Measurements from ENCODE around the gene OAS1. TPM values are rescaled to one million over a fixed set of nuclear protein-coding genes. Genes with fewer than 3 reads are reported as not detected.

The OAS1 gene
- total RNA-seq, 4 donors from 2014 or later = 22.8 to 111 (median 29.1) TPM

DNA sequence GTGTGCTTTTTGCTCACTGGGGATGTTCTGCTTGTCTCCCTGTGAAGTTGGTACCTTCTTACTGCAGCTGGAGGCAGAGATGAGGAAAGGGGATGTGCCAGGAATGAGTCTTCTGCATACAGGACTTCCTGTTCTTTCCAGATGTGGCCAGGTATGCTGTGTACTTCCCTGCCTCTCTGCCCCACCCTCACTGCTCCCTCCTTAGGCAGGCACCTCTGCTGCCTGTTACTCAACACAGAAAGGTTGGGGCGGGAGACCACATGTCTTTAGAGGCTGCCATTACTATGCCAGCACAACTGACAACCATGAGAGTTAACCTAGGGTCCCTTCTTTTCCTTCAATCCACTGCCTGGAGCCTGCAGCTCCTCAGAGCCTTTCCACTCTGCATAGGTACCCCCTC is 29.5 kb downstream of the OAS1 start:
- ATAC-seq (ENCODE audit: low FRiP score) (no peak), DNase-seq (ENCODE audit: low spot score) (no peak)
- TF ChIP-seq, protein P1, sequence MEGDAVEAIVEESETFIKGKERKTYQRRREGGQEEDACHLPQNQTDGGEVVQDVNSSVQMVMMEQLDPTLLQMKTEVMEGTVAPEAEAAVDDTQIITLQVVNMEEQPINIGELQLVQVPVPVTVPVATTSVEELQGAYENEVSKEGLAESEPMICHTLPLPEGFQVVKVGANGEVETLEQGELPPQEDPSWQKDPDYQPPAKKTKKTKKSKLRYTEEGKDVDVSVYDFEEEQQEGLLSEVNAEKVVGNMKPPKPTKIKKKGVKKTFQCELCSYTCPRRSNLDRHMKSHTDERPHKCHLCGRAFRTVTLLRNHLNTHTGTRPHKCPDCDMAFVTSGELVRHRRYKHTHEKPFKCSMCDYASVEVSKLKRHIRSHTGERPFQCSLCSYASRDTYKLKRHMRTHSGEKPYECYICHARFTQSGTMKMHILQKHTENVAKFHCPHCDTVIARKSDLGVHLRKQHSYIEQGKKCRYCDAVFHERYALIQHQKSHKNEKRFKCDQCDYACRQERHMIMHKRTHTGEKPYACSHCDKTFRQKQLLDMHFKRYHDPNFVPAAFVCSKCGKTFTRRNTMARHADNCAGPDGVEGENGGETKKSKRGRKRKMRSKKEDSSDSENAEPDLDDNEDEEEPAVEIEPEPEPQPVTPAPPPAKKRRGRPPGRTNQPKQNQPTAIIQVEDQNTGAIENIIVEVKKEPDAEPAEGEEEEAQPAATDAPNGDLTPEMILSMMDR (IDR thresholded peaks at IDR 0.05) = no peak

DNA sequence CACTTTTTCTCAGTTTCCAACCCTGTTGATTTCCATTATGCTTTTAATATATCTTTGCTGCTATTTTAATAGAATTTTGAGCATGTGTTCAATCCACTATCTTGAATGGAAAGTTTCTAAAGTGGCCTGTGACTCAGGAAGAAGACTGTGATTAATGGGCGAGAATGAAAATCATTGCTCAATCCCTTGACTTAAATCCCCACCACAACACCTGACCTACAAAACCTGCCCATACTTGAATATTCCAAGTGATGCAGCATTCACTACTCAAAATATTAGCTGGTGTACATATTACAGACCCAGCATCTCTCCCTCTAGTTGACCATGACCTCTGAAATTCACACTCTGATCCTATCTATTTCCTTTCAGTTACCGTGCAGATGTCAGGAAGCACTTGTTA is 30.2 kb downstream of the OAS1 start:
- no peak for DNase-seq (ENCODE audit: low spot score)
- ATAC-seq (ENCODE audit: low FRiP score) = no peak
- TF ChIP-seq, protein P1 (IDR thresholded peaks at IDR 0.05) = no peak

DNA sequence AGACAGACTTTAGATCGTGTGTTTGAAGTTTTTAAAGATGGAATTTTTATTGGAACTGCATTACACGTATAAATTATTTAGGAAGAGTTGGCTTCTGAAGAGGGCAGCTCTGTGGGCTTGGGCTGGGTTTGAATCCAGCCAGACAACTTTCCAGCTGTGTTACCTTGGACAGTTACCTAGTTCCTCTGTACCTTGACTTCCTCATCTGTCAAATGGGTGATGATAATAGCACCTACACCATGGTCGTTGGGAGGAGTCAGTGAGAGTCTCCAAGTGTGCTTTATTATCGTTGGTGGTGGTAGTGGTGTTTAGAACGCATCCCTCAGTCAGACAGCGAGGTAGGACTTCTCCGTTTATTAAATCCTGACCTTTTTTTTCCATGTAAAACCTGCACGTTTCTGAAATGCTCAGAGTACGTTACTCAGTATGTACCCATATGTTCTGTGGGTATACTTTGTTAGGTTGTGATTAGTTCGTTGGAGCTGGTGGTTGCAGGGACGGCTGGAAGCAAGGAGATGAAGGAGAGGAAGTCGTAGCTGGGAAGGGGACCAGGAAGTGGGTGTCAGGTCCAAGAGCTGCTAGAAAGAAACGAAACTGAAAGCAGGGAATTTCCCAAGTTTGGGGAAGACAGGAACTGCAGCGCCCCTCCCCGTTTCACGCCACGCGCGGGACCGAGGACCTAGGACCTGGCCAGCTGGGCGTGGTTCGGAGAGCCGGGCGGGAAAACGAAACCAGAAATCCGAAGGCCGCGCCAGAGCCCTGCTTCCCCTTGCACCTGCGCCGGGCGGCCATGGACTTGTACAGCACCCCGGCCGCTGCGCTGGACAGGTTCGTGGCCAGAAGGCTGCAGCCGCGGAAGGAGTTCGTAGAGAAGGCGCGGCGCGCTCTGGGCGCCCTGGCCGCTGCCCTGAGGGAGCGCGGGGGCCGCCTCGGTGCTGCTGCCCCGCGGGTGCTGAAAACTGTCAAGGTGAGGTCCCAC is 31.3 kb downstream of the OAS1 start, which contains the start of gene OAS3:
Gene OAS3 (plus strand): TSS at position 734 of the 979 bp plus-strand sequence. CDS start 57 bp downstream, at position 791.
- ATAC-seq (ENCODE audit: low FRiP score) (peak; percentile 91), DNase-seq (ENCODE audit: low spot score) (peak; percentile 71)
- TF ChIP-seq, protein P1 (IDR thresholded peaks at IDR 0.05) = no peak

DNA sequence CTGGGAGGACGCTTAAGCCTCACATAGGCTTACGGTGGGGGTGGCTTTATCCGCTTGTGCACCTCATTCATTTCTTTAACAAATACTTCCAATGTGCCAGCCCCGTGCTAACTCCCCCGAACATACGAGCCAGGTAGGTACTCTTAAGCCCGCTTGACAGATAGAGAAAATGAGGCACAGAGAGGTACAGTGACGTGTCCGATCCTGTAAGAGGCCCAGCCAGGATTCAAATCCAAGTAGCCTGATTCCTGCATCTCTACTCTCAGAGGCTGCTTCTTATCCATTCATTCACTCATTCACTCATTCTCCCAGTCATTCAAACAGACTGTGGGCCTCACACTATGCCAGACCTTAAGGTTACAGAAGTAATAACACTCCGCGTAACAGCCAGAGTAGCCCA is 32.0 kb downstream of the OAS1 start:
- ATAC-seq (ENCODE audit: low FRiP score) = no peak
- TF ChIP-seq, protein P1 (IDR thresholded peaks at IDR 0.05) = no peak
- DNase-seq (ENCODE audit: low spot score) = no peak

DNA sequence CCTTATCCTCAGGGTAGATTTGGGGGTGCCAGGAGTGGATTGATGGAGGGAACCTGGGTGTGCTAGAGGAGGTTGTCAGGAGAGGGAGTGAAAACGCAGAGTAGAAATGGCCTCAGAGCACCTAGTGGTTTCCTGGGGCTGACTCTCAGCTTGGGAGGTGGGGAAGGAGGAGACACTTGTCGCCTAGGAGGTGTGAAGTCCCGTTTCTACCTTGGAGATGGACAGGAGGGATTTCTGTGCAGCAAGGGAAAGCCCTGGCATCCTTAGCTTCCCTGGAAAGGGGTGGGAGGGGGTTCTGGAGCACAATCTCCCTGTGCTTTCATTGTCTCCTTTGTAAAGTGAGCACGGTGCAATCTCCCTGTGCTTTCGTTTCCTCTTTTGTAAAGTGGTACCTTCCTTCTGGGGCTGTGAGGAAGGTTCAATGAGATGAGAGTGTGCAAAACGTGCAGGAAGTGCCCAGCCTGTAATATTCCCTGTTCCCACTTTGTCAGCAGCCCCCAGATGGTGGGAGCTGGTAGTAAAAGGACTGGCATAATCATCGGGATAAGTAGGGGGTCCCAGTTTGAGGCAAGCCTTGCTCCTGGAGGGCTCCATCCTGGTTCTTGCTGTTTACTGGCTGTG is 33.1 kb downstream of the OAS1 start:
- TF ChIP-seq, protein P1 (IDR thresholded peaks at IDR 0.05) = no peak
- DNase-seq (ENCODE audit: low spot score) (no peak), ATAC-seq (ENCODE audit: low FRiP score) (no peak)

DNA sequence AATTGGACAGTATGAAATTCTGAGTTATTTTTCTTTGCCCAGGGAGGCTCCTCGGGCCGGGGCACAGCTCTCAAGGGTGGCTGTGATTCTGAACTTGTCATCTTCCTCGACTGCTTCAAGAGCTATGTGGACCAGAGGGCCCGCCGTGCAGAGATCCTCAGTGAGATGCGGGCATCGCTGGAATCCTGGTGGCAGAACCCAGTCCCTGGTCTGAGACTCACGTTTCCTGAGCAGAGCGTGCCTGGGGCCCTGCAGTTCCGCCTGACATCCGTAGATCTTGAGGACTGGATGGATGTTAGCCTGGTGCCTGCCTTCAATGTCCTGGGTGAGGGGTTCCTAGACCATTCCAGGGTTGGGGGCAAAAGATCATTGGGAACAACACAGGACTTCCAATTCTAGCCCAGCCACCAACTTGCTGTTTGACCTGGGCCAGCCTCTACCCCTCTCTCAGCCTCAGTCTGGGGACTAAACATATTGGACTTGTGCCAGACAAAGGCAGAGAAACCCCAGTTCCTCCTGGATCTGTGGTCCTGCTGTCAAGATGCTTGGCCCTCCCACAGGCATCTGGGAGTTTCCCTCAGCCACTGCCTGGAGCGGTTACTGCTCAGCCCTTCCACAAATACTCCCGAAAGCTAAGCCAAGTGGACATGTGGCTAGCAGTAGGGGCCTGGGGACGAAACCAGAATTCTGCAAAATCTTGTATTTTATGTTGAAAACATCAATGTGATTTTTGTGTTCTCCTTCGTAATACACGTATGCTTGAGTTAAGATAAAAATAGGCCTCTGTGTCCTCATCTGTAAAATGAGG is 35.0 kb downstream of the OAS1 start:
- no peak for DNase-seq (ENCODE audit: low spot score)
- TF ChIP-seq, protein P1 (IDR thresholded peaks at IDR 0.05) = no peak
- no peak for ATAC-seq (ENCODE audit: low FRiP score)

Measured in omental fat pad (tissue), 4 donors.